Ishikawa (cell line): Measurements from ENCODE around the gene PLA2G2C.

Source experiments
- CEBPB ChIP-seq: IDR thresholded peaks from 2 replicates; pipeline ENCODE4 v1.6.1; 2012
- CREB1 ChIP-seq: IDR thresholded peaks from 2 replicates; pipeline ENCODE4 v1.6.1; 2012; ENCODE audit warnings: low read depth
- EGR1 ChIP-seq: IDR thresholded peaks from 2 replicates; pipeline ENCODE4 v1.6.1; 2012
- EP300 ChIP-seq: IDR thresholded peaks from 2 replicates; pipeline ENCODE4 v1.6.1; 2012; ENCODE audit warnings: borderline replicate concordance
- FOXM1 ChIP-seq: IDR thresholded peaks from 2 replicates; pipeline ENCODE4 v1.6.1; 2012; ENCODE audit warnings: low read depth, borderline replicate concordance
- NFIC ChIP-seq: IDR thresholded peaks from 2 replicates; pipeline ENCODE4 v1.6.1; 2012
- RAD21 ChIP-seq: IDR thresholded peaks from 2 replicates; pipeline ENCODE4 v1.6.1; 2012; ENCODE audit warnings: low read depth
- TAF1 ChIP-seq: IDR thresholded peaks from 2 replicates; pipeline ENCODE4 v1.6.1; 2012; ENCODE audit warnings: low read depth, mild to moderate bottlenecking
- TCF12 ChIP-seq: IDR thresholded peaks from 2 replicates; pipeline ENCODE4 v1.6.1; 2012; ENCODE audit warnings: low read depth
- TEAD4 ChIP-seq: IDR thresholded peaks from 2 replicates; pipeline ENCODE4 v1.6.1; 2012
- YY1 ChIP-seq: IDR thresholded peaks from 2 replicates; pipeline ENCODE4 v1.6.1; 2012; ENCODE audit warnings: low read depth
- ZBTB7A ChIP-seq: IDR thresholded peaks from 2 replicates; pipeline ENCODE4 v1.6.1; 2012; ENCODE audit warnings: low read depth
- TF ChIP-seq, protein P1 (sequence below): IDR thresholded peaks from 2 replicates; pipeline ENCODE4 v1.6.1; 2012
- TF ChIP-seq, protein P2 (sequence below): IDR thresholded peaks from 2 replicates; pipeline ENCODE4 v1.6.1; 2012
- TF ChIP-seq, protein P3 (sequence below): IDR thresholded peaks from 2 replicates; pipeline ENCODE4 v1.6.1; 2012; ENCODE audit warnings: low read depth, mild to moderate bottlenecking

PLA2G2C gene

DNA sequence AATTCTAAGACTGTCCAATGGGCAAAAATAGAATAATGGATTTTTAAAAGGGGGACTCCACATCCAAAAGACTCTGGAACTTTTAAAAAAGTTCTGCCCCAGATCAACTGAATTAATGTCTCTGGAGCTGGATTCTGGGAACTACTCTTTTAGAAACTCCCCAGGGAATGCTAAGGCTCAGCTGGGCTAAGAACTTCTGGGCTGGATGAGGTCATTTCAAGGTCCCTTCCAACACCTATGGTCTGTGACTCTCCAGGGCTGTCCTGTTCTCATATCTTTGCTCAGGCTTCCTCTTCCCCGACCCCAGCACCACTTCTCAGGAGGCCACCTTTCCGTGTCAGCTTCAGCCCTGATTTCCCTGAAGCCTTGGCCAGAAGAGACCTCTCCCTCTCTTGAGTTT, 13.5 kb upstream of the PLA2G2C start:
- no peak for TF ChIP-seq CEBPB
- TF ChIP-seq, protein P1, sequence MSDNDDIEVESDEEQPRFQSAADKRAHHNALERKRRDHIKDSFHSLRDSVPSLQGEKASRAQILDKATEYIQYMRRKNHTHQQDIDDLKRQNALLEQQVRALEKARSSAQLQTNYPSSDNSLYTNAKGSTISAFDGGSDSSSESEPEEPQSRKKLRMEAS, result no peak
- TF ChIP-seq NFIC, result no peak
- TF ChIP-seq ZBTB7A, result no peak
- TF ChIP-seq CREB1, result no peak
- TF ChIP-seq FOXM1, result no peak
- TF ChIP-seq TEAD4, result no peak
- TF ChIP-seq EGR1, result no peak
- no peak for TF ChIP-seq RAD21
- TF ChIP-seq TCF12, result no peak
- TF ChIP-seq, protein P2, sequence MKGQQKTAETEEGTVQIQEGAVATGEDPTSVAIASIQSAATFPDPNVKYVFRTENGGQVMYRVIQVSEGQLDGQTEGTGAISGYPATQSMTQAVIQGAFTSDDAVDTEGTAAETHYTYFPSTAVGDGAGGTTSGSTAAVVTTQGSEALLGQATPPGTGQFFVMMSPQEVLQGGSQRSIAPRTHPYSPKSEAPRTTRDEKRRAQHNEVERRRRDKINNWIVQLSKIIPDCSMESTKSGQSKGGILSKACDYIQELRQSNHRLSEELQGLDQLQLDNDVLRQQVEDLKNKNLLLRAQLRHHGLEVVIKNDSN, result no peak
- no peak for TF ChIP-seq TAF1
- no peak for TF ChIP-seq YY1
- no peak for TF ChIP-seq EP300
- TF ChIP-seq, protein P3, sequence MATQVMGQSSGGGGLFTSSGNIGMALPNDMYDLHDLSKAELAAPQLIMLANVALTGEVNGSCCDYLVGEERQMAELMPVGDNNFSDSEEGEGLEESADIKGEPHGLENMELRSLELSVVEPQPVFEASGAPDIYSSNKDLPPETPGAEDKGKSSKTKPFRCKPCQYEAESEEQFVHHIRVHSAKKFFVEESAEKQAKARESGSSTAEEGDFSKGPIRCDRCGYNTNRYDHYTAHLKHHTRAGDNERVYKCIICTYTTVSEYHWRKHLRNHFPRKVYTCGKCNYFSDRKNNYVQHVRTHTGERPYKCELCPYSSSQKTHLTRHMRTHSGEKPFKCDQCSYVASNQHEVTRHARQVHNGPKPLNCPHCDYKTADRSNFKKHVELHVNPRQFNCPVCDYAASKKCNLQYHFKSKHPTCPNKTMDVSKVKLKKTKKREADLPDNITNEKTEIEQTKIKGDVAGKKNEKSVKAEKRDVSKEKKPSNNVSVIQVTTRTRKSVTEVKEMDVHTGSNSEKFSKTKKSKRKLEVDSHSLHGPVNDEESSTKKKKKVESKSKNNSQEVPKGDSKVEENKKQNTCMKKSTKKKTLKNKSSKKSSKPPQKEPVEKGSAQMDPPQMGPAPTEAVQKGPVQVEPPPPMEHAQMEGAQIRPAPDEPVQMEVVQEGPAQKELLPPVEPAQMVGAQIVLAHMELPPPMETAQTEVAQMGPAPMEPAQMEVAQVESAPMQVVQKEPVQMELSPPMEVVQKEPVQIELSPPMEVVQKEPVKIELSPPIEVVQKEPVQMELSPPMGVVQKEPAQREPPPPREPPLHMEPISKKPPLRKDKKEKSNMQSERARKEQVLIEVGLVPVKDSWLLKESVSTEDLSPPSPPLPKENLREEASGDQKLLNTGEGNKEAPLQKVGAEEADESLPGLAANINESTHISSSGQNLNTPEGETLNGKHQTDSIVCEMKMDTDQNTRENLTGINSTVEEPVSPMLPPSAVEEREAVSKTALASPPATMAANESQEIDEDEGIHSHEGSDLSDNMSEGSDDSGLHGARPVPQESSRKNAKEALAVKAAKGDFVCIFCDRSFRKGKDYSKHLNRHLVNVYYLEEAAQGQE, result no peak

DNA sequence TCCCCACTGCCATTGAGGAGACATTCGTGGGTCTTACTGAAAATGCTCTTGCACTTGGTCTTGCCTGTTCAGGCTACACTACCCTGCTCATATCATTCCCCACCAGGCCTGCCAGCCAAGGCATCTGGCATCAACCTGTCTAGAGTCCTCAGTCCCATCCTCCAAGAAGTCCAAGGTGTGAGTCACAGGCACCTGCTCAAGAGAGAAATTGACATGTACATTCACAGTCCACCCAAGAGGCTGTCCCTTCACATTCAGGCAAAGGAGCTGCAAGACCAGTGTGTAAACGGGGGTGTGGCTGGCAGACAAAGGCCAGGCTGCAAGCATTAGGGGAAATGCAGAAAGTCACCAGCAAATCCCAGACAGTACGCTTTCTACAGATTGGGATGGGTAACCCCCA, 13.1 kb upstream of the PLA2G2C start:
- TF ChIP-seq TCF12 (no peak), EP300 (no peak), TEAD4 (no peak), RAD21 (no peak), FOXM1 (no peak), YY1 (no peak), CREB1 (no peak), ZBTB7A (no peak), EGR1 (no peak), CEBPB (no peak), NFIC (no peak), TAF1 (no peak)
- TF ChIP-seq, protein P3, result no peak
- TF ChIP-seq, protein P1, result no peak
- TF ChIP-seq, protein P2, result no peak

DNA sequence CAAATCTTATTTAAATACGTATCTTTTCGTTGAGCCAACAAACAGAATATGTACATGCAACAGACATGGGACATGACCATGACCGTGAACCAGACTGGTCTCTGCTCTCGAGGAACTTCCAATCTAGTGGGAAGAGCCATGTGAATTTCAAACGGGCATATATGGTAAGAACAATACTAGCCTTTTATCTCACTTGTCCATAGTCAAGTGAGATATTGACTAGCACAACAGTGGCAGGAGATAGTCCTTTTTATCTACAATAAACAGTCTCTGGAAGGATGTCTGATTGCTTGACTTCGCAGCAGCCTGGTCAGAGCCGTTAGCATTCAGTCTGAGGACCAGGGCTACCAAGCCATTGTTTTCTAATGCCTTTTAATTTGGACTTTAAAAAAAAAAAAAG, 12.6 kb upstream of the PLA2G2C start:
- TF ChIP-seq TAF1 (no peak), CREB1 (no peak), ZBTB7A (no peak), EGR1 (no peak), FOXM1 (no peak), EP300 (no peak), TCF12 (no peak), TEAD4 (no peak), RAD21 (no peak), YY1 (no peak), CEBPB (no peak), NFIC (no peak)
- TF ChIP-seq, protein P2, result no peak
- TF ChIP-seq, protein P3, result no peak
- TF ChIP-seq, protein P1, result no peak

DNA sequence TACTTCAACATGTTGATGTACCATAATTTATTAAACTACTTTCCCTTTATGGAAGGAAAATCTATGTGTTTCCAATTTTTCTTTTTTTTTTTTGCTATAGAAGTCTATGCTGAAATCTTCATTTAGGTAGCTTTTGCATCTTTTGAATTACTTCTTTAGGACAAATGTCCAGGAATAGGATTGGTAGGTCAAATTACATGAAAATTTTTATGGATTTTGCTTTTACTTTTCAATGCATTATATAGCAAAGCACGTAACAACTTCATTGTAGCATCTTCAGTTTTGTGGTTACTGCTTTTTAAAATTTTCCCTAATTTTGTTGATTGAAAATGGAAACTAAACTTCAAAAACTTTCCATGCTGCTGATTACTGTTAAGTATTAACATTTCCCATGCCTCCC, 12.0 kb upstream of the PLA2G2C start:
- TF ChIP-seq EP300 (no peak), RAD21 (no peak), TAF1 (no peak), CREB1 (no peak), CEBPB (no peak), ZBTB7A (no peak), TEAD4 (no peak)
- TF ChIP-seq, protein P1, result no peak
- TF ChIP-seq, protein P2, result no peak
- TF ChIP-seq, protein P3, result no peak
